ENCODE results near the gene LIAS.

DNA sequence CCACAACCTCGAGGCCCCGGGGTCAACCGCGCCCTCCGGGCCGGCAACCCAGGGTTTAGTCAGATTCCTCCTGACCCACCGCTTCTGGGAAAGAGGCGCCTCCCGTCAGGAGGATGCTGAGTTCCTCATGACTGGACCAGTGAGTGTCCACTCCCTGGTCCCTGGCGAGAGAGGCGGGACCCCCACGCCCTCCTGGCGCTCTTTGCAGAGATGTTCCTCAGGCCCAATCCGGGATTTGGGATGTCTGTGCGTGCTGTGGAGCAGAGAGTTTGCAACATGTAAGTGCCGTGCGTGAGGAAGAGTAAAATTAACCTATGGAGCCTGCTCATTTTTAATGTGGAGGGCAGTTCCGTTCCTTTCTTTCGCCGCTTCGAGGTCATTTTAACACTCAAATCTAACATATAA is 69.2 kb downstream of the LIAS start:
- TF ChIP-seq YY1 (IDR thresholded peaks at IDR 0.05; ENCODE audit: insufficient read depth, insufficient read length) (no peak), SUZ12 (IDR thresholded peaks at IDR 0.05; ENCODE audit: extremely low read depth, insufficient read depth, insufficient read length) (no peak), ZNF274 (IDR thresholded peaks at IDR 0.05; ENCODE audit: low read depth, low read length) (no peak)
